Measurements from ENCODE around the gene TMEM132D.

The TMEM132D gene

DNA sequence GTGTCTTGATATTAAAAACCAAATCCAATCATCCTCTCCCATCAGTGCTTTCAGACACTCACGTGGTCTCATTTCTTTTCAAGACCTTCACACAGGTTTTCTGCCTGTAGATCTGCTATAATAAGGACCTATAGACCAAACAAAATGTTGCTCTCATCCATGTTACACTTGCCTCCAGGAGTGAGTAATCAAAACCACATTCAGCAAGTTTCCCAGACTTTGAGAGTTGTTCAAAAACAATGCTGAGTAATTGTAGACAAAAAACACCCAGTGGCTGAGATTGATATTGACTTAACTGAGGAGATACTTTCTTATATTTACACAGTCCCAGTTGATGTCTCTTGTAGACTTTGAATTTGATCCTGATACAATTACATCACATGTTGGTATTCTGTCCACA, 383.1 kb downstream of the TMEM132D start:
- no peak for DNase-seq (ENCODE audit: extremely low read depth, low read depth)
- TF ChIP-seq, protein P1, sequence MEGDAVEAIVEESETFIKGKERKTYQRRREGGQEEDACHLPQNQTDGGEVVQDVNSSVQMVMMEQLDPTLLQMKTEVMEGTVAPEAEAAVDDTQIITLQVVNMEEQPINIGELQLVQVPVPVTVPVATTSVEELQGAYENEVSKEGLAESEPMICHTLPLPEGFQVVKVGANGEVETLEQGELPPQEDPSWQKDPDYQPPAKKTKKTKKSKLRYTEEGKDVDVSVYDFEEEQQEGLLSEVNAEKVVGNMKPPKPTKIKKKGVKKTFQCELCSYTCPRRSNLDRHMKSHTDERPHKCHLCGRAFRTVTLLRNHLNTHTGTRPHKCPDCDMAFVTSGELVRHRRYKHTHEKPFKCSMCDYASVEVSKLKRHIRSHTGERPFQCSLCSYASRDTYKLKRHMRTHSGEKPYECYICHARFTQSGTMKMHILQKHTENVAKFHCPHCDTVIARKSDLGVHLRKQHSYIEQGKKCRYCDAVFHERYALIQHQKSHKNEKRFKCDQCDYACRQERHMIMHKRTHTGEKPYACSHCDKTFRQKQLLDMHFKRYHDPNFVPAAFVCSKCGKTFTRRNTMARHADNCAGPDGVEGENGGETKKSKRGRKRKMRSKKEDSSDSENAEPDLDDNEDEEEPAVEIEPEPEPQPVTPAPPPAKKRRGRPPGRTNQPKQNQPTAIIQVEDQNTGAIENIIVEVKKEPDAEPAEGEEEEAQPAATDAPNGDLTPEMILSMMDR (IDR thresholded peaks at IDR 0.05; ENCODE audit: low read depth, low read length): no peak

DNA sequence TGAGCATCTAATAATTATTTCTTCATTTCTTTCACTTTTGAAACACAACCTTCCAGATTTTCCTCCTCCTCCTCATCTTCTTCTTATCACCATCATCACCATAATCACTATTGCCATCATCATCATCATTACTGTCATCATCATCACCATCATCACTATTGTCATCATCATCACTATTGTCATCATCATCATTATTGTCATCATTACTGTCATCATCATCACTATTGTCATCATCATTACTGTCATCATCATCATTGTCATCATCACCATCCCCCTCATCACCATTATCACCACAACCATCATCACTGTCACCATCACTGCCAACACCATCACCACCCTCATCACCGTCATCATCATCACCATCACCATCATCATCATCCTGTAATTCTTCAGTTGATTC, 400.0 kb downstream of the TMEM132D start:
- no peak for DNase-seq (ENCODE audit: extremely low read depth, low read depth)
- TF ChIP-seq, protein P1 (IDR thresholded peaks at IDR 0.05; ENCODE audit: low read depth, low read length): no peak

DNA sequence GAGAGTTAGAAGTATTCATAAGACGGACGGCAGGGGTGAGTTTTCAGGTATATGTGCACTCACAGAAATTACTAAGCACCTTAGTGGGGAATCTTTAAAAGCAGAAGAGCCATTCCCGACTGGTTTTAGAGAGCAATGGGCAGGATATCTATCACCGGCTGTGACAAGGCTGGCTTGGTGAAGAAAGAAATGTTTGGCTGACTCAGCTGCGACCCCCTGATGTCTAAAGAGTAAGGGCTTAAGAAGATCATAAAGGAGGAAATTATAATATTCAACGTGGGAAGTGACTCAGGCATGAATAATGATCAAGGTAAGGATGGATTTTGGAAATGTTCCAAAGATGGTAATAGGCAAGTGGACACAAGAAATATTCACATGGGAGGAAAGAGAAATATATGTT, 407.6 kb downstream of the TMEM132D start:
- TF ChIP-seq, protein P1 (IDR thresholded peaks at IDR 0.05; ENCODE audit: low read depth, low read length): no peak
- no peak for DNase-seq (ENCODE audit: extremely low read depth, low read depth)

DNA sequence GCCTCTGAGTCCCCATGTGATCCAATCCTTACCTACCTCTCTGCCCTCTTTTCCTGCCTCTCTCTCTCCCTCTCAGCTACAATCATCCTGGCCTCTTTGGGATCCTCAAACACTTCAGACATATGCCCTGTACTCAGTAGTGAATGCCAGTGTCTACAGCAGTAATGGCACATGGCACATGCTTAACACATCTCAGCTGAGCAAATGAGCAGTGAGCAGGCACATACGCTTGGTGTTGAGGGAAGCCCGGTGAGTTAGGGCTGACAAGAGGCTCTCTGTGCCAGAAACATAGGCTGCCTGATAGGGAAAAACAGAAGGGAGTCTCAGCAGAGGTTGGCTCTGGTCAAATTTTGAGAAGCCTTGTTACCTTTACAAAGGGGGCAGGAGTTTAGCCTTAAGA, 409.1 kb downstream of the TMEM132D start:
- TF ChIP-seq, protein P1 (IDR thresholded peaks at IDR 0.05; ENCODE audit: low read depth, low read length): no peak
- no peak for DNase-seq (ENCODE audit: extremely low read depth, low read depth)

DNA sequence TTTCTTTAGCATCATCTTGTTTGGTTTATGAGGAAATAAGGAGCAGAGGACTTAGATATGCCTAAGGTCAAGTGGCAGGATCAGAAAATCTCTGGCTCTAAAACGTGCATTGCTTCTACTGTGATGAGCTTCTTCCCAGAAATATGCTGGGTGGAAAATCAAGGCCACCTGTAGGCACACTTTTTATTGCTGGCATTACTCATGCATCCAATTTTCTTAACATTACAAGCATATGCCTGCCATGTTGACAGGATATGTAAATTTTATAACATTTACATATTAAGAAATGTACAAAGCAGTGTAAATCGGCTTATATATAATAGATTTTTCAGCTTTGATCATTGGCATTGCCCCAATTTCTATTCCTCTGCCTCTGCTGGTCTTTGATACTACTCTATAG, 409.6 kb downstream of the TMEM132D start:
- no peak for DNase-seq (ENCODE audit: extremely low read depth, low read depth)
- TF ChIP-seq, protein P1 (IDR thresholded peaks at IDR 0.05; ENCODE audit: low read depth, low read length): no peak

DNA sequence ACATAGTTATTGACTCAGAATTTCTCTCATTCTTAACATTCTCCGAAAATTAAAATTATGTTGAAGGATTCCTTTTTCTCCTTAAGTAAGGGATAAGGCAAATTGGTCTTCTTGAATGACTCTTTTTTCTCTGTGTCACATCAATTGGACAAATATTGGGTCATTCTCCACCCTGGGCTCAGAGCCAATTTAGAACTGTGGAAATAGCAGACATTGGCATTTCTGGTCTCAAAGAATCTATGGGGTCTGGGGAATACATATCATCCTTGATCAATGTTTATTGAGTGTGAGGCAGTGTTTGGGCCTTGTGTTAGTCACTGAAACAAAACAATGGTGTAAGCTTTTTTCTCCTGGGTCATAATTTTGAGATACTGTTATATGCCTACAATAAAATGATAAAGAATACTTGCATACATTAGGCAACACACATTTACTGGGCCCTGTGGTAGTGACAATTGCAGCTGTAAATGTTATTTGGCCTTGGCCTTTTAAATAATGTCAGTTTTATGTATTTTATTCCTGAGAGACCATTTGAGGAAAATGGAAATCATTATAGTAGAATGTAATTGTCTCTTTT, 414.6 kb downstream of the TMEM132D start:
- no peak for DNase-seq (ENCODE audit: extremely low read depth, low read depth)
- TF ChIP-seq, protein P1 (IDR thresholded peaks at IDR 0.05; ENCODE audit: low read depth, low read length): no peak

DNA sequence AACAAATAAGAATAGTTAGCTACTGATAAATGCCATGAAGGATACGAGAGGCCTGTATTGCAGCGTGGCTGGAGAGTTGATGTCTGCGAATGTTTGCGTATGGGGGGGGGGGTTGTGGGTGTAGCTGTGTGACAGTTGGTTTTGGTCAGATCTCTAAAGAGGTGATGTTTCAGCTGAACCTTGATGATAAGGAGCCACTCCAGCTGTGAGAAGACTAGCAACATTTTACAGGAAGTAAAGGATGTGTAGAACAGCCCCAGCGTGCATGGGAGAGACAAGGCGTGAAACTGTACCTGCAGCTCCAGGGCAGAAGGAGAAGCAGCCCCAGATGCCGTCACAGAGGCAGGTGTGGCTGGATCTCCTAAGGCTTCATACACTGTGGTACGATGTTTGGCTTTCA, 416.9 kb downstream of the TMEM132D start:
- TF ChIP-seq, protein P1 (IDR thresholded peaks at IDR 0.05; ENCODE audit: low read depth, low read length): no peak
- no peak for DNase-seq (ENCODE audit: extremely low read depth, low read depth)
